CD4-positive, alpha-beta memory T cell (primary cell): Measurements from ENCODE around the gene NIF3L1. TPM values are rescaled to one million over a fixed set of nuclear protein-coding genes. Genes with fewer than 3 reads are reported as not detected.

Experiments
- CTCF ChIA-PET: fragments of 350-600 bp; sonication (Branson Sonifier 250); formaldehyde crosslinking; loops from one replicate; lab custom pipeline; 2021; ENCODE audit warnings: inconsistent platforms; ENCODE audit not compliant: partially characterized antibody; lab: Charles Lee
- POLR2A ChIA-PET: fragments of 350-600 bp; sonication (Branson Sonifier 250); formaldehyde crosslinking; loops from one replicate; lab custom pipeline; 2021; ENCODE audit not compliant: partially characterized antibody; lab: Charles Lee
- DNase-seq, 5 donors: peaks; one replicate each; pipeline versions ENCODE4 v3.0.0 to v3.0.0-alpha.2; 2020 to 2022; ENCODE audit warnings: mixed read lengths in 1 of 5
- H3K27ac ChIP-seq: one replicate; pipeline ENCODE4 v1.7.0; 2013; ENCODE audit warnings: low read depth, low read length
- H3K27me3 ChIP-seq: 2 replicates; pipeline ENCODE4 v1.7.0; 2013; ENCODE audit warnings: mild to moderate bottlenecking, low read length, moderate library complexity; ENCODE audit not compliant: insufficient read depth
- H3K36me3 ChIP-seq: 2 replicates; pipeline ENCODE4 v1.7.0; 2013; ENCODE audit warnings: mild to moderate bottlenecking, low read length, moderate library complexity; ENCODE audit not compliant: insufficient read depth
- H3K4me1 ChIP-seq: 2 replicates; pipeline ENCODE4 v1.7.0; 2013; ENCODE audit warnings: mild to moderate bottlenecking, low read length, moderate library complexity; ENCODE audit not compliant: insufficient read depth
- H3K4me3 ChIP-seq, 2 donors: one replicate each; pipeline ENCODE4 v1.7.0; 2013; ENCODE audit warnings: low read length in 2 of 2, mild to moderate bottlenecking in 1 of 2
- H3K9me3 ChIP-seq, 2 donors: one replicate each; pipeline ENCODE4 v1.7.0; 2013; ENCODE audit warnings: low read length in 2 of 2, control low read depth in 1 of 2; ENCODE audit not compliant: control insufficient read depth in 1 of 2
- H3K27ac Mint-ChIP-seq, 7 donors: one replicate each; pipeline ENCODE4 v1.8.0; 2020 to 2021; ENCODE audit warnings: mixed read lengths in 7 of 7, mild to moderate bottlenecking in 6 of 7, inconsistent platforms in 3 of 7, moderate library complexity in 3 of 7
- H3K27me3 Mint-ChIP-seq, 2 donors: one replicate each; pipeline ENCODE4 v1.8.0; 2020 to 2021; ENCODE audit warnings: mixed read lengths in 2 of 2
- H3K36me3 Mint-ChIP-seq, 2 donors: one replicate each; pipeline ENCODE4 v1.8.0; 2020 to 2021; ENCODE audit warnings: mixed read lengths in 2 of 2, inconsistent platforms in 1 of 2, mild to moderate bottlenecking in 1 of 2
- H3K4me1 Mint-ChIP-seq, 4 donors: one replicate each; pipeline ENCODE4 v1.8.0; 2020 to 2021; ENCODE audit warnings: mixed read lengths in 4 of 4, mild to moderate bottlenecking in 1 of 4
- H3K4me3 Mint-ChIP-seq, 8 donors: one replicate each; pipeline ENCODE4 v1.8.0; 2020 to 2021; ENCODE audit warnings: mixed read lengths in 8 of 8, mild to moderate bottlenecking in 7 of 8, moderate library complexity in 6 of 8, inconsistent platforms in 3 of 8
- H3K9me3 Mint-ChIP-seq, 8 donors: one replicate each; pipeline ENCODE4 v1.8.0; 2020 to 2021; ENCODE audit warnings: mixed read lengths in 8 of 8, mild to moderate bottlenecking in 5 of 8, inconsistent platforms in 3 of 8, moderate library complexity in 1 of 8
- intact Hi-C: fragments of 100-400 bp; cut with micrococcal nuclease; formaldehyde crosslinking; loops from one replicate; pipeline ENCODE4 v1.15.1; 2023
- polyA plus RNA-seq, 2 donors: library from polyadenylated mRNA; unstranded; fragments of 300-500 nt; fragmentation: Illumina TruSeq; gene quantifications; one replicate each; pipeline ENCODE4 v1.2.3, GENCODE V29; 2021
- total RNA-seq, 2 experiments: library from RNA; stranded (reverse); gene quantifications; one replicate each; pipeline ENCODE4 v1.2.3, GENCODE V29; 2021

NIF3L1 gene
- total and polyA plus RNA-seq, 4 experiments from 2014 or later, result 22.4 to 30.3 (median 26.5) TPM

DNA sequence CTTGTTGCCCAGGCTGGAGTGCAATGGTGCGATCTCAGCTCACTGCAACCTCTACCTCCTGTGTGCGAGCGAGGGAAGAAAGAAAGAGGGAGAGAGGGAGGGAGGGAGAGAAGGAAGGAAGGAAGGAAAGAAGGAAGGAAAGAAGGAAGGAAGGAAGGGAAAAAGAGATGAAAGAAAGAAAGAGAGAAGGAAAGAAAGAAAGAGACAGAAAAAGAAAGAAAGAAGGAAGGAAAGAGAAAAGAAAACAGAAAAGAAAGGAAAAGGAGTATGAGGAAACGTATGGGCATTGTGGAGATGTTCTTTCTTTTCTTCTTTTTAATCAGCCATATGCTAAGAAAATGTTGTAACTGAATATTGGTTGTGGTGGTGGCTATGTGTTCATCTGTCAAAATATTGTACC is 41.2 kb upstream of the NIF3L1 start:
- no peaks in the 10 kb centered on the region for H3K4me1 ChIP-seq
- H3K4me3 ChIP-seq, result no peak overlapping the region
- peaks cover 25% of the 10 kb centered on the region in 2 donors for H3K36me3 Mint-ChIP-seq
- no peaks in the 10 kb centered on the region for H3K27me3 Mint-ChIP-seq
- no peaks in the 10 kb centered on the region for H3K9me3 ChIP-seq
- H3K9me3 Mint-ChIP-seq, result peaks cover 0 to 8% (median 0%) of the 10 kb centered on the region in 8 donors
- no peaks in the 10 kb centered on the region for H3K27me3 ChIP-seq
- intact Hi-C loops, result no loop called here
- peak overlapping the region in 1 of 7 donors; percentile 45 for H3K27ac Mint-ChIP-seq
- no peak overlapping the region for H3K4me3 Mint-ChIP-seq
- peaks cover 25% of the 10 kb centered on the region for H3K36me3 ChIP-seq
- no peak for DNase-seq
- ChIA-PET CTCF (interaction anchor here (1.1 kb wide), 1 partner anchor 11 kb away, joined by 5 read pairs; no protein-coding TSS in a partner anchor), POLR2A (interaction anchor here (2.6 to 10.4 kb wide), 2 partner anchors 11 to 16 kb away, joined by 21 to 108 read pairs; partner anchors contain the start of gene CLK1)
- H3K4me1 Mint-ChIP-seq, result peaks cover 3 to 20% (median 4%) of the 10 kb centered on the region in 4 donors
- H3K27ac ChIP-seq, result no peak overlapping the region

GRCh38 chr2:200850512-200851256 is 38.5 kb upstream of the NIF3L1 start:
- Mint-ChIP-seq H3K4me1 (peaks cover 3 to 25% (median 6%) of the 10 kb centered on the region in 4 donors), H3K9me3 (peaks cover 0 to 12% (median 0%) of the 10 kb centered on the region in 8 donors), H3K4me3 (peak overlapping the region in 1 of 8 donors; percentile 22), H3K27ac (peak overlapping the region in 4 of 7 donors; percentile 47 to 89 (median 62)), H3K36me3 (peaks cover 44 to 48% of the 10 kb centered on the region in 2 donors), H3K27me3 (no peaks in the 10 kb centered on the region)
- no peak overlapping the region for H3K4me3 ChIP-seq
- H3K27me3 ChIP-seq, result no peaks in the 10 kb centered on the region
- peaks cover 46% of the 10 kb centered on the region for H3K36me3 ChIP-seq
- POLR2A ChIA-PET, result interaction anchor here (1.6 to 10.4 kb wide), 4 partner anchors 8 to 39 kb away, joined by 3 to 108 read pairs (median 15); partner anchors contain the start of gene CLK1
- H3K9me3 ChIP-seq, result no peaks in the 10 kb centered on the region
- CTCF ChIA-PET, result interaction anchor here (0.6 to 1.8 kb wide), 2 partner anchors 112 to 140 kb away, joined by 3 to 4 read pairs; no protein-coding TSS in a partner anchor
- no peak overlapping the region for H3K27ac ChIP-seq
- H3K4me1 ChIP-seq, result no peaks in the 10 kb centered on the region
- no peak for DNase-seq
- intact Hi-C loops, result no loop called here

- H3K4me1 Mint-ChIP-seq, result peaks cover 6 to 30% (median 10%) of the 10 kb centered on the region in 4 donors
- peaks cover 0 to 12% (median 0%) of the 10 kb centered on the region in 8 donors for H3K9me3 Mint-ChIP-seq
- POLR2A ChIA-PET, result interaction anchor here (0.6 to 10.4 kb wide), 3 partner anchors 13 to 1399 kb away, joined by 3 to 108 read pairs (median 3); partner anchors contain the start of gene CLK1
- Histone ChIP-seq H3K4me3 (no peak overlapping the region), H3K36me3 (peaks cover 53% of the 10 kb centered on the region), H3K9me3 (no peaks in the 10 kb centered on the region), H3K27ac (no peak overlapping the region), H3K27me3 (no peaks in the 10 kb centered on the region), H3K4me1 (peaks cover 4% of the 10 kb centered on the region)
- intact Hi-C loops, result no loop called here
- peak in 1 of 5 donors; percentile 6 for DNase-seq
- H3K27ac Mint-ChIP-seq, result peak overlapping the region in 4 of 7 donors; percentile 40 to 89 (median 74)
- H3K27me3 Mint-ChIP-seq, result no peaks in the 10 kb centered on the region
- peaks cover 49 to 54% of the 10 kb centered on the region in 2 donors for H3K36me3 Mint-ChIP-seq
- CTCF ChIA-PET, result no interaction called here
- H3K4me3 Mint-ChIP-seq, result no peak overlapping the region
These were observed 37.5 kb upstream of the NIF3L1 start for GRCh38 chr2:200851398-200852248.

GRCh38 chr2:200852605-200853004 is 36.6 kb upstream of the NIF3L1 start:
- Histone ChIP-seq H3K27me3 (no peaks in the 10 kb centered on the region), H3K4me3 (no peak overlapping the region), H3K27ac (no peak overlapping the region), H3K9me3 (no peaks in the 10 kb centered on the region), H3K4me1 (peaks cover 10% of the 10 kb centered on the region), H3K36me3 (peaks cover 63% of the 10 kb centered on the region)
- no peaks in the 10 kb centered on the region for H3K27me3 Mint-ChIP-seq
- H3K36me3 Mint-ChIP-seq, result peaks cover 59 to 63% of the 10 kb centered on the region in 2 donors
- intact Hi-C loops, result no loop called here
- POLR2A ChIA-PET, result interaction anchor here (0.7 to 10.4 kb wide), 7 partner anchors 9 to 1419 kb away, joined by 3 to 108 read pairs (median 3); partner anchors contain the start of gene CLK1
- H3K9me3 Mint-ChIP-seq, result peaks cover 0 to 12% (median 0%) of the 10 kb centered on the region in 8 donors
- peak overlapping the region in 2 of 8 donors; percentile 3 to 31 for H3K4me3 Mint-ChIP-seq
- peaks cover 10 to 37% (median 16%) of the 10 kb centered on the region in 4 donors for H3K4me1 Mint-ChIP-seq
- peak overlapping the region in 5 of 7 donors; percentile 5 to 89 (median 78) for H3K27ac Mint-ChIP-seq
- CTCF ChIA-PET, result no interaction called here
- no peak for DNase-seq

- Mint-ChIP-seq H3K27me3 (no peaks in the 10 kb centered on the region), H3K4me1 (peaks cover 35 to 63% (median 45%) of the 10 kb centered on the region in 4 donors), H3K27ac (peak overlapping the region in 4 of 7 donors; percentile 15 to 89 (median 68)), H3K36me3 (peaks cover 79 to 87% of the 10 kb centered on the region in 2 donors), H3K4me3 (peak overlapping the region in 1 of 8 donors; percentile 50), H3K9me3 (peaks cover 0 to 5% (median 0%) of the 10 kb centered on the region in 8 donors)
- Histone ChIP-seq H3K4me3 (no peak overlapping the region), H3K27ac (no peak overlapping the region), H3K27me3 (no peaks in the 10 kb centered on the region), H3K4me1 (peaks cover 52% of the 10 kb centered on the region), H3K9me3 (no peaks in the 10 kb centered on the region), H3K36me3 (peaks cover 79% of the 10 kb centered on the region)
- DNase-seq, result no peak
- intact Hi-C loops, result no loop called here
- CTCF ChIA-PET, result interaction anchor here (1.4 kb wide), 2 partner anchors 12 to 45 kb away, joined by 3 to 4 read pairs; no protein-coding TSS in a partner anchor
- POLR2A ChIA-PET, result interaction anchor here (0.9 to 10.4 kb wide), 5 partner anchors 8 to 43 kb away, joined by 3 to 108 read pairs (median 3); partner anchors contain the start of gene CLK1
These were observed 32.4 kb upstream of the NIF3L1 start for GRCh38 chr2:200856806-200857205.

GRCh38 chr2:200860092-200860795 is 28.9 kb upstream of the NIF3L1 start:
- Histone ChIP-seq H3K9me3 (no peaks in the 10 kb centered on the region), H3K27me3 (no peaks in the 10 kb centered on the region), H3K4me3 (peak overlapping the region in 1 of 2 donors; percentile 41), H3K36me3 (peaks cover 46% of the 10 kb centered on the region), H3K27ac (peak overlapping the region; percentile 100), H3K4me1 (peaks cover 60% of the 10 kb centered on the region)
- Mint-ChIP-seq H3K9me3 (peaks cover 0 to 4% (median 0%) of the 10 kb centered on the region in 8 donors), H3K36me3 (peaks cover 68 to 82% of the 10 kb centered on the region in 2 donors), H3K27me3 (no peaks in the 10 kb centered on the region), H3K27ac (peak overlapping the region; percentile 77 to 92 (median 89)), H3K4me3 (peak overlapping the region; percentile 82 to 99 (median 95)), H3K4me1 (peaks cover 40 to 74% (median 54%) of the 10 kb centered on the region in 4 donors)
- ChIA-PET POLR2A (interaction anchor here (0.8 to 2.8 kb wide), 8 partner anchors 8 to 209 kb away, joined by 3 to 21 read pairs (median 6); partner anchors contain the start of genes BZW1, NIF3L1 and PPIL3), CTCF (interaction anchor here (1.5 kb wide), 2 partner anchors 11 to 12 kb away, joined by 3 to 5 read pairs; no protein-coding TSS in a partner anchor)
- peak in 1 of 5 donors; percentile 15 for DNase-seq
- intact Hi-C loops, result loop anchor here (5.0 kb wide), 1 partner anchor 1777 kb away; no protein-coding TSS in a partner anchor
